Body of pancreas (tissue), 4 donors: ENCODE data around the gene GLP2R. TPM values are rescaled to one million over a fixed set of nuclear protein-coding genes. Genes with fewer than 3 reads are reported as not detected.

ENCODE experiments used
- ATAC-seq: fragments of 150-250 bp; one replicate; pipeline ENCODE4 v1.9.1; 2016
- DNase-seq, 4 donors: peaks; one replicate each; pipeline ENCODE4 v3.0.0-alpha.2; 2019
- H3K27ac ChIP-seq, 4 donors: fragments of 200-600 bp; sonication (generic); 1 replicate in 3 of 4; 2 replicates in 1 of 4; pipeline versions ENCODE4 v1.5.1 to v1.6.1; 2016 to 2019; ENCODE audit warnings: mild to moderate bottlenecking in 1 of 4, mixed read lengths in 1 of 4, moderate library complexity in 1 of 4
- H3K27me3 ChIP-seq, 2 donors: fragments of 200-600 bp; sonication (generic); one replicate each; pipeline ENCODE4 v1.6.0; 2016; ENCODE audit warnings: mild to moderate bottlenecking in 1 of 2
- H3K36me3 ChIP-seq, 2 donors: fragments of 200-600 bp; sonication (generic); replicated peaks in 1 of 2; 2 replicates each; pipeline ENCODE4 v1.5.1; 2016; ENCODE audit warnings: low read depth in 2 of 2; ENCODE audit not compliant: insufficient read depth in 1 of 2
- H3K4me1 ChIP-seq: fragments of 200-600 bp; sonication (generic); one replicate; pipeline ENCODE4 v1.6.0; 2016
- H3K4me3 ChIP-seq, 2 donors: fragments of 200-600 bp; sonication (generic); 1 replicate in 1 of 2; 2 replicates in 1 of 2; pipeline ENCODE4 v1.5.1; 2016 to 2019
- H3K9me3 ChIP-seq, 3 donors: fragments of 200-600 bp; sonication (generic); 1 replicate in 2 of 3; 2 replicates in 1 of 3; pipeline ENCODE4 v1.5.1; 2016
- CTCF ChIP-seq, 7 experiments: fragments of 450-650 bp in 4 of 7; fragments of 200-600 bp in 3 of 7; sonication (generic) in 3 of 7; IDR thresholded peaks; one replicate each; pipeline ENCODE4 v1.5.1; 2016 to 2019; ENCODE audit warnings: antibody characterized with exemption in 7 of 7
- POLR2A ChIP-seq, 3 donors: fragments of 450-650 bp; IDR thresholded peaks; one replicate each; pipeline ENCODE4 v1.6.1; 2016; ENCODE audit warnings: antibody characterized with exemption in 3 of 3, mild to moderate bottlenecking in 2 of 3
- WGBS, 2 donors: methylation state at CpG; one replicate each; pipeline ENCODE4 v1.1.5; 2017; 5-methylcytosine and 5-hydroxymethylcytosine counted together
- intact Hi-C: fragments of 100-400 bp; cut with DNase I; formaldehyde crosslinking; loops from one replicate; pipeline ENCODE4 v1.15.1; 2023
- total RNA-seq, 2 donors: library from RNA; depleted of rRNA; stranded (reverse); fragments of >200 nt; gene quantifications; one replicate each; pipeline ENCODE4 v1.1.0, GENCODE V29; 2016

GLP2R gene
- total RNA-seq, 2 donors from 2014 or later = 4.6 to 4.7 TPM

GRCh38 chr17:9844153-9844552, 18.4 kb downstream of the GLP2R start:
- no peak overlapping the region for H3K27ac ChIP-seq
- no peak for TF ChIP-seq POLR2A (IDR thresholded peaks at IDR 0.05)
- no peak for TF ChIP-seq CTCF (IDR thresholded peaks at IDR 0.05)
- no peak for DNase-seq
- no peaks in the 10 kb centered on the region for H3K36me3 ChIP-seq
- no peaks in the 10 kb centered on the region for H3K27me3 ChIP-seq
- no peaks in the 10 kb centered on the region for H3K4me1 ChIP-seq
- intact Hi-C loops = no loop called here
- ATAC-seq = no peak
- no peaks in the 10 kb centered on the region for H3K9me3 ChIP-seq
- WGBS, 2 donors = 71 to 72% methylated on average over 8 of the region's 8 CpGs
- H3K4me3 ChIP-seq = no peak overlapping the region

DNA sequence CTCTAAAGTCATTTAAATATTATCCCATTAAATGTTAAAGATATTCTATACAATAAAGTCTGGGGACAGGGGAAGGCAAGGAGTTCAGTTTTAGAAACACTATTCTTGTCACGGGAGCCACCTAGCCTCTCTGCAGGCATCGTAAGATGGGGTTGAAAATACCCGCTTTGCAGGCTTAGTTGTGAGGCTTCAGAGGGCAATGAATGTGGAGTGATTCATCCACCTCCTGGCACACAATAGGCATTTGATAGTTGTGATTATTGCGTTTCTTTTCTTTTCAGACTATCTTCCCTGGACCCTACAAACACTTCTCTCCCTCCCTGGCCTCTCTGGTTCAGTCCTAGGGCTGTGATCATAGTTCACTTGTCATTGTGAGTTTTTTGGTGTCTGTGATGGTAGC, 19.6 kb downstream of the GLP2R start:
- ATAC-seq = no peak
- no peaks in the 10 kb centered on the region for H3K9me3 ChIP-seq
- WGBS, 2 donors = 73 to 78% methylated on average over 4 of the region's 4 CpGs
- DNase-seq = no peak
- H3K4me1 ChIP-seq = no peaks in the 10 kb centered on the region
- intact Hi-C loops = no loop called here
- H3K27ac ChIP-seq = no peak overlapping the region
- no peak for TF ChIP-seq CTCF (IDR thresholded peaks at IDR 0.05)
- TF ChIP-seq POLR2A (IDR thresholded peaks at IDR 0.05) = no peak
- no peaks in the 10 kb centered on the region for H3K27me3 ChIP-seq
- no peaks in the 10 kb centered on the region for H3K36me3 ChIP-seq
- H3K4me3 ChIP-seq = no peak overlapping the region

DNA sequence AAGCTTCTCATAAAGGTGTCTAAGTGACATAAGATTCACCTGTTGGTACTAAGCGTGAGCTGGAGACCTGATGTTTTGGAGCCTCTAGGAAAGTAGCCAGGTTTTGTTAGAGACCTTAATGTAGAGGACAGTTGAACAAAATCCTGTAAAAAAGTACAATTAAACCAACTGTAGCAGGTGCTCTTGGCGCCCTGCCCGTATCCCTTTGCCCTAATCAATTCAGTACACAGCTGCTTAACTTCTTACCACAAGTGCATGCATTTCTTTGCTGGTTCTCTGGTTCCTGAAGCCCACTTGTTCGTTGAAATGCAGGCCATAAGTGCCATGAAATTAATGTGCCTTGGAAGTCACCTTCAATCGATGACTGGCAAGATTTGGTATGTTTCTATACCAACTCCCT, 24.4 kb downstream of the GLP2R start:
- DNase-seq = peak in 1 of 4 donors; percentile 34
- no peaks in the 10 kb centered on the region for H3K4me1 ChIP-seq
- no peaks in the 10 kb centered on the region for H3K36me3 ChIP-seq
- no peaks in the 10 kb centered on the region for H3K9me3 ChIP-seq
- ATAC-seq = no peak
- H3K4me3 ChIP-seq = no peak overlapping the region
- intact Hi-C loops = no loop called here
- no peaks in the 10 kb centered on the region for H3K27me3 ChIP-seq
- H3K27ac ChIP-seq = no peak overlapping the region
- TF ChIP-seq CTCF (IDR thresholded peaks at IDR 0.05) (no peak), POLR2A (IDR thresholded peaks at IDR 0.05) (no peak)
- WGBS, 2 donors = 27 to 36% methylated on average over 5 of the region's 5 CpGs

DNA sequence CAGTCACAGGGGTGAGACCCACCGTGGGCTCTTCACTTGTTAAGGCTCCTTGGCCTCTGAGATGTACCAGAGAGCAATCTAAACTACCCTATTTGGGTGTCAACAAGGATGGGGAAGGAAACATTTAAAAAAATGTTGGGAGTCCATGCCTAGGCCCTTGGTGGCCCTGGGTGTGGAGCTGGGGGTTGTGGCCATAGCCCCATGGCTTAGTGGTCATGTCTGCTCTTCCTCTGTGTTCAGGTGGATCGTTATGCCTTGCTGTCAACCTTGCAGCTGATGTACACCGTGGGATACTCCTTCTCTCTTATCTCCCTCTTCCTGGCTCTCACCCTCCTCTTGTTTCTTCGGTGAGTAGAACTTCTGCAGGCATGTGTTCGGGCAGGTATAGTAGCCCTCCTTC, 28.5 kb downstream of the GLP2R start:
- no peak overlapping the region for H3K4me3 ChIP-seq
- DNase-seq = no peak
- no peaks in the 10 kb centered on the region for H3K4me1 ChIP-seq
- no peak for TF ChIP-seq CTCF (IDR thresholded peaks at IDR 0.05)
- TF ChIP-seq POLR2A (IDR thresholded peaks at IDR 0.05) = no peak
- no peaks in the 10 kb centered on the region for H3K36me3 ChIP-seq
- WGBS, 2 donors = 61 to 66% methylated on average over 5 of the region's 5 CpGs
- no peak overlapping the region for H3K27ac ChIP-seq
- no peaks in the 10 kb centered on the region for H3K27me3 ChIP-seq
- ATAC-seq = no peak
- intact Hi-C loops = no loop called here
- peaks cover 0 to 6% (median 0%) of the 10 kb centered on the region in 3 donors for H3K9me3 ChIP-seq

- WGBS, 2 donors = 64 to 69% methylated on average over 4 of the region's 4 CpGs
- H3K36me3 ChIP-seq = no peaks in the 10 kb centered on the region
- ATAC-seq = no peak
- H3K27ac ChIP-seq = no peak overlapping the region
- H3K4me3 ChIP-seq = no peak overlapping the region
- TF ChIP-seq POLR2A (IDR thresholded peaks at IDR 0.05) = no peak
- TF ChIP-seq CTCF (IDR thresholded peaks at IDR 0.05) = no peak
- H3K9me3 ChIP-seq = peaks cover 0 to 9% (median 0%) of the 10 kb centered on the region in 3 donors
- no peaks in the 10 kb centered on the region for H3K27me3 ChIP-seq
- no peak for DNase-seq
- no peaks in the 10 kb centered on the region for H3K4me1 ChIP-seq
- intact Hi-C loops = no loop called here
Observed at GRCh38 chr17:9855036-9855435, 29.3 kb downstream of the GLP2R start.
